Measurements from ENCODE around the gene SUMF1. TPM values are rescaled to one million over a fixed set of nuclear protein-coding genes. Genes with fewer than 3 reads are reported as not detected.

Gene SUMF1
- total and polyA plus RNA-seq, 2 of the 4 experiments (the other 2 are of a cell fraction), result 26.3 to 38.4 TPM

- H3K9me1 ChIP-seq (ENCODE audit: insufficient read depth, low read length), result no peaks in the 10 kb centered on the region; the same call in 1 of the 2 replicates
- no CpG with 5 or more reads among the region's 5 CpGs for WGBS, 2 experiments (ENCODE audit: extremely low coverage in 2 of 2, insufficient read length in 1 of 2)
- DNase-seq (no peak), ATAC-seq (ENCODE audit: low read depth) (no peak)
- POLR2A ChIA-PET (ENCODE audit: unreplicated experiment), result no interaction called here
- no peak overlapping the region for H3K18ac ChIP-seq (ENCODE audit: low read depth, low read length)
- no peak overlapping the region for H4K5ac ChIP-seq (ENCODE audit: low read depth, low read length)
- in situ Hi-C loops (cut with MboI; ENCODE audit: low sequenced_read_pairs), result no loop called here
- H3K14ac ChIP-seq (replicated peaks; ENCODE audit: low read depth, low read length), result no peak overlapping the region
- CTCF ChIA-PET, result no interaction called here
- no peak overlapping the region for H3K23ac ChIP-seq (ENCODE audit: low read depth, low read length)
- H3K4me2 ChIP-seq (ENCODE audit: low read depth, low read length), result no peak overlapping the region
- H4K20me1 ChIP-seq (ENCODE audit: insufficient read depth, low read length), result no peaks in the 10 kb centered on the region
- no peak overlapping the region for H3K56ac ChIP-seq (ENCODE audit: extremely low read depth, insufficient read depth, low read length)
- no peak overlapping the region for H2BK20ac ChIP-seq (ENCODE audit: low read depth, low read length)
- TF ChIP-seq RAD21 (IDR thresholded peaks at IDR 0.05; ENCODE audit: low read length) (no peak), BHLHE40 (IDR thresholded peaks at IDR 0.05; ENCODE audit: low read depth, low read length) (no peak), MXI1 (IDR thresholded peaks at IDR 0.05; ENCODE audit: borderline replicate concordance, low read depth, low read length) (no peak), NFE2L2 (IDR thresholded peaks at IDR 0.05; ENCODE audit: low read depth, low read length) (no peak), CEBPB (IDR thresholded peaks at IDR 0.05; ENCODE audit: low read depth, low read length) (no peak), CHD1 (IDR thresholded peaks at IDR 0.05; ENCODE audit: low read depth, low read length) (no peak), RCOR1 (IDR thresholded peaks at IDR 0.05; ENCODE audit: insufficient replicate concordance, low read length) (no peak), CTCF (conservative IDR thresholded peaks at IDR 0.05; ENCODE audit: low read depth, low read length) (no peak), RFX5 (IDR thresholded peaks at IDR 0.05; ENCODE audit: low read depth, low read length) (no peak), USF2 (IDR thresholded peaks at IDR 0.05; ENCODE audit: low read depth, low read length) (no peak), MAFK (IDR thresholded peaks at IDR 0.05; ENCODE audit: low read depth, low read length) (no peak), FOS (IDR thresholded peaks at IDR 0.05; ENCODE audit: low read depth, low read length) (no peak), SMC3 (IDR thresholded peaks at IDR 0.05; ENCODE audit: low read depth, low read length) (no peak), POLR2A (IDR thresholded peaks at IDR 0.05; ENCODE audit: low read depth, low read length) (no peak)
- H2AK5ac ChIP-seq (ENCODE audit: low read depth, low read length), result no peak overlapping the region
- no peak overlapping the region for H2AFZ ChIP-seq (replicated peaks; ENCODE audit: low read length, poor library complexity)
- no peak overlapping the region for H3K4ac ChIP-seq (ENCODE audit: low read depth, low read length)
- intact Hi-C loops (cut with micrococcal nuclease), result no loop called here
- H3K4me3 ChIP-seq (ENCODE audit: insufficient read depth, low read depth, low read length), result no peak overlapping the region
- H3K9me3 ChIP-seq (ENCODE audit: control insufficient read depth, insufficient read depth, low read length), result no peaks in the 10 kb centered on the region
- no peak overlapping the region for H3K27ac ChIP-seq (ENCODE audit: insufficient read depth, low read length)
- no peaks in the 10 kb centered on the region; the same call in 1 of the 2 replicates for H3K27me3 ChIP-seq (ENCODE audit: control insufficient read depth, insufficient read depth, low read length)
- H2BK120ac ChIP-seq (ENCODE audit: low read depth, low read length), result no peak overlapping the region
- H3K79me1 ChIP-seq (ENCODE audit: low read depth in 1 of 2, low read length in 2 of 2), result no peaks in the 10 kb centered on the region
- H3K9ac ChIP-seq (ENCODE audit: low read depth, low read length), result no peak overlapping the region
- H2BK15ac ChIP-seq (ENCODE audit: low read depth, low read length), result no peak overlapping the region
- H3K36me3 ChIP-seq (ENCODE audit: control insufficient read depth, insufficient read depth, low read length), result no peaks in the 10 kb centered on the region
- H2AK9ac ChIP-seq (replicated peaks; ENCODE audit: low read depth, low read length, poor library complexity), result no peak overlapping the region
- no peak overlapping the region for H4K91ac ChIP-seq (ENCODE audit: insufficient read depth, low read depth, low read length)
- H3K4me1 ChIP-seq (ENCODE audit: control insufficient read depth, insufficient read depth, low read length), result no peaks in the 10 kb centered on the region; the same call in 1 of the 2 replicates
- no peak overlapping the region for H4K8ac ChIP-seq (ENCODE audit: low read depth in 2 of 2, low read length in 2 of 2)
- BruUV-seq (replicated peaks), result no TSS peak
- dilution Hi-C loops (cut with HindIII; ENCODE audit: low sequenced_read_pairs, unreplicated experiment), result no loop called here
- H2BK5ac ChIP-seq (ENCODE audit: low read depth, low read length, poor library complexity, severe bottlenecking), result no peak overlapping the region
Measured at GRCh38 chr3:4498446-4498845, 31.4 kb upstream of the SUMF1 start.
